GM18951 (cell line): ENCODE measurements around the gene MXD1.

Experiments used
- POLR2A ChIP-seq: IDR thresholded peaks from 4 replicates; pipeline ENCODE4 v1.6.1; 2011; ENCODE audit warnings: mild to moderate bottlenecking; ENCODE audit not compliant: insufficient read length, insufficient read depth; ENCODE audit errors: extremely low read depth
- in situ Hi-C: fragments of 300-500 bp; cut with MboI; formaldehyde crosslinking; loops from one replicate; pipeline ENCODE4 v1.12.0; 2022; ENCODE audit warnings: low sequenced_read_pairs, mixed read lengths, inconsistent platforms; ENCODE audit not compliant: unreplicated experiment

The MXD1 gene

GRCh38 chr2:69965756-69966445 lies 51.0 kb downstream of the MXD1 start:
- in situ Hi-C loops, result no loop called here

GRCh38 chr2:69966496-69966895 lies 51.6 kb downstream of the MXD1 start:
- TF ChIP-seq POLR2A, result no peak
- in situ Hi-C loops, result no loop called here

More at GRCh38 chr2:69965756-69966445, 51.0 kb downstream of the MXD1 start:
- TF ChIP-seq POLR2A, result no peak

GRCh38 chr2:69968609-69969008 lies 53.7 kb downstream of the MXD1 start:
- in situ Hi-C loops, result no loop called here
- no peak for TF ChIP-seq POLR2A

DNA sequence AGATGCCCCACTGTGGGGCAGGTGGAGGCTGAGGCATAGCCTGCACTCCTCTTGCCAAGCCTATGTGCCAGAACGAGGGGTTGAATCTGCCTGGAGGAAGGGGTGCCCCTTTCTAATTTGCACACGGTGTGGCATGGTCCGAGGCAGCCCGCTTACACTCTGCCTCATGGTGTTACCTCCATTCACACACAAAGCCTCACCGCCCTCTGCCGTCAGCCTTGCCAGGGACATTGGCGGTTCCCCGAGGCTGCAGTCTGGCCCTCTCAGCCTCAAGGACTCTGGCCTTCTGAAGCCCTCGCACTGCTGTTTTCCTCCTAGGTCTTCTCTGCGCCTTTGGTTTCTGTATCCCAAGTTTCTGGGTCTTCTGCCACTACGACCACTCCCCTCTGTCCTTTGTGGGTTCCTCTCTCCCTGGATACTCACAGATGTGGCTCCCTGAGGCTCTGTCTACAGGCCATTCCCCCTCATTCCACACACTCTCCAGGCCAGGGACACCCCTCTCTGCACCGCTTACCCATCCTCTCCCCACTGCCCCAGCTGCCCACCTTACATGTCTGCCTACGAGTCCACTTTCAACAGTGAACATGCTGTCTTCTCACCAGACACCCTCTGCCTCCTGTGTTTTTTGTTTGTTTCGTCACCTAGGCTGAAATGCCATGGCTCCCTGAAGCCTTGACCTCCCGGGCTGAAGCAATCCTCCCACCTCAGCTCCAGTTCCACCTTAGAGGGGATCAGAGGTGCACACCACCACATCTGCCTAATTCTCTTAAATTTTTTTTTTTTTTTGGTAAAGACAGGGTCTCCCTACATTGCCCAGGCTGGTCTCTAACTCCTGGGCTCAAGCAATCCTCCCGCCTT lies 54.4 kb downstream of the MXD1 start:
- in situ Hi-C loops, result no loop called here
- no peak for TF ChIP-seq POLR2A

DNA sequence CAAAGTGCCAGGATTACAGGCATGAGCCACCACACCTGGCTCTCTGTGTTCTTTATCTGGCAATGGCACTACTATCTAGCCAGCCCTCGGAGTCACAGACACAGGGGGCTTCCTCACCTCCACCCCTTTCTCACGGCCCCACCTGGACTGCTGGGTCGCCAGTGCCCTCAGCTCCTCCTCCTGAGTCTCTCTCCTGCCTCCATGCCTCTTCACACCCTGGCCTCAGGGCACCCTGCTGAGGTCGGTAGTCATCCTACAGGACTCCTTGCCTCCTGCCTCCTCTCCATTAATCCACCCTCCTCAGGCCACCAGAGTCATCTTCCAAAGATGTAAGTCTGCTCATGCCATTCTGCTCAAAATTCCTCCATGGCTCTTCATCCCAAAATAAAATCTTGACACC lies 55.1 kb downstream of the MXD1 start:
- in situ Hi-C loops, result no loop called here
- TF ChIP-seq POLR2A, result no peak

- in situ Hi-C loops, result no loop called here
- TF ChIP-seq POLR2A, result no peak
Observed at GRCh38 chr2:69972822-69973221, 57.9 kb downstream of the MXD1 start.

DNA sequence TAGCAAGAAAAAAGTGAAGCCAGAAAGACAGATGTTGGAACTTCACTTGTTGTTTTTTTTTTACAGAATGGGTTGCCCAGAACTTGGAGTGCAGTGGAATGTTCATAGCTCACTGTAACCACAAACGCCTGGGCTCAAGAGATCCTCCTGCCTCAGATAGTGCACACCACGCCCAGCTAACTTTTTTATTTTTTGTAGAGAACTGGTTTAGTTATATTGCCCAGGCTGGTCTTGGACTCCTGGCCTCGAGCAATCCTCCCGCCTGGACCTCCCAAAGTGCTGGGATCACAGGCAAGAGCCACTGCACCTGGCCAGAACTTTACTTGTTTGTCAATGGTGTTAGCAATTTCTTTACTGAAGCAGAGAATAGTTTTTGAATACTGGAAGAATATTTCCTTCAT lies 58.4 kb downstream of the MXD1 start:
- in situ Hi-C loops, result no loop called here
- no peak for TF ChIP-seq POLR2A

DNA sequence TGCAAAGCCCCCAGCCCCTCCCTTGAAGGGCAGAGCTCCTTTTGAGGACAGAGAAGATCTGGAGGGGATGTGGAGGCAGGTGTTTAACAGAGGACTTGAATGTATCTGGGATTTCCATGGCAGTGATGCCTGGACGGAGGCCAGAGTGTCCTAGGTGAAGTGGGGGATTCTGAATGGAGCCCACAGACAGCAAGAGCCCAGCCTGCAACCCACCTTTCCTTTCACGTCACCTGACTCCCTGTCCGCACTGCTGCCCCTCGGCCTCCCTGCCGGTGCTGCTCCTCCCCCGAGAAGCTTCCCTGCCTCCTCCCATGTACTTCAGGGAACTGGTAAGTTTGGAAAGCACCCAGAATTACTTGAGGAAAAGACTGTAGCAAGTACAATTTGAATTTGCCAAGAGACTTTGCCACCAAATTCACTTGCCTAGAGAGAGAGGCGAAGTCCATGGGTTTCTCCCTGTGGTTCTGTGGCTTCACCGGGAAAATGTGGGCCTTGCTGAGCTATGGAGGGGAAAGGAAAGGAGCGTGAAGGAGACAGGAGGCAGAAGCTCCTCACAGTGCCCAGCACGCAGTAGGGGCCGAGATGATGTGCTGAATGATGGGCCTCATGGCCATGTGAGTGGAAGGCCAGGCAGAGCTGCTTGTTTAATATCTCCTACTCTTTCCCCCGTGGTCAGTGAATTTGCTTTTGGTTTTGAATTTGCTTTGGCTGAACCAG lies 60.4 kb downstream of the MXD1 start:
- in situ Hi-C loops, result no loop called here
- no peak for TF ChIP-seq POLR2A

GRCh38 chr2:69975853-69976462 lies 61.0 kb downstream of the MXD1 start:
- TF ChIP-seq POLR2A, result no peak
- in situ Hi-C loops, result no loop called here

GRCh38 chr2:69977186-69977585 lies 62.3 kb downstream of the MXD1 start:
- in situ Hi-C loops, result no loop called here
- TF ChIP-seq POLR2A, result no peak

GRCh38 chr2:69977906-69978482 lies 63.1 kb downstream of the MXD1 start:
- in situ Hi-C loops, result no loop called here
- TF ChIP-seq POLR2A, result no peak

DNA sequence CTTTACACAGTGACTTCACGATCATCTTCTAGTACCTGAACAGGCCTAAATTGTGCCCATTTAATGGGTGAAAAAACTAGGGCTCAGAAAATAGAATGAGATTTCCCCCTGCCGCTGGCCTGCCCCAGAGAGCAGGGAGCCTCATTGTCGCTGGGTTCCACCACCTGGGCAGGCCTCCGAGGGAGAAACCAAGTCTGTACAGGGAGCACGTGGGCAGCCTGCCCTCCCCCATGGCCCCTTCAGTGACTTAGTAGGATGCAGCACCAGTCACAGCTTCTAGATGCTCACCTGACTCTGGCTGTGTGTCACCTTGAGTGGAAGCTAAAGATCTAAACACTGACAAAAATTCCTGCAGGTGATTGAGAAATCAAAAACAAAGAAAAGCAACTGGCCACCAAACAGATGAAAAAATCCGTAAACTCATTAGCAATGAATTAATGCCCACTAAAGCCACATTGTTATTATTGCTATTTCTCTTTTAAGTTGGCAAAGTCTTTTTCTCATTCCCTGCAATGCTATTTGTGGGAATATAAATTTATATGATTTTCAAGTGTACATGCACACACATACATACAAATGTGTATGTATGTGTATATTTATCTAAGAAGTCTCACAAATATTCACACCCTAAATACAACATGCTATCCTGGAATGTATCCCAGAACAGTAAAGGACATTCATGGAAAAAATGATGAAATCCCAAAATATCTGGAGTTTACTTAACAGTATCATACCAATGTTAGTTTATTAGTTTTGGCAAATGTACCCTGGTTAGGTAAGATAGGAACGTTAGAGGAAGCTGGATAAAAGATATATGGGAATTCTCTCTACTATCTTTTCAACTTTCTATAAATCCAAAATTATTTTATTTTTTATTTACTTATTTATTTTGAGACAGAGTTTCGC lies 65.2 kb downstream of the MXD1 start:
- TF ChIP-seq POLR2A, result no peak
- in situ Hi-C loops, result no loop called here
